Measurements from ENCODE around the gene LTBP1. TPM values are rescaled to one million over a fixed set of nuclear protein-coding genes. Genes with fewer than 3 reads are reported as not detected.

Gene LTBP1
- total and polyA plus RNA-seq, 2 experiments from 2014 or later: 15.7 to 49.8 TPM

- no peaks in the 10 kb centered on the region for H3K79me2 ChIP-seq (replicated peaks; ENCODE audit: insufficient read depth)
- no peaks in the 10 kb centered on the region for H3K9me2 ChIP-seq (ENCODE audit: insufficient read depth)
- H3K4me1 Mint-ChIP-seq: no peaks in the 10 kb centered on the region
- H4K20me1 ChIP-seq (replicated peaks; ENCODE audit: insufficient read depth): no peaks in the 10 kb centered on the region
- peaks cover 12% of the 10 kb centered on the region; the same call in 2 of the 3 replicates for H3K9me3 Mint-ChIP-seq
- H3F3A ChIP-seq (replicated peaks; ENCODE audit: low read depth): no peaks in the 10 kb centered on the region
- H3K27me3 ChIP-seq (ENCODE audit: insufficient read depth): no peaks in the 10 kb centered on the region
- H3K4me2 ChIP-seq: no peak overlapping the region
- DNase-seq (ENCODE audit: low spot score) (no peak), ATAC-seq (no peak)
- H3K27ac ChIP-seq (ENCODE audit: low read depth): no peak overlapping the region
- no peaks in the 10 kb centered on the region for H3K4me1 ChIP-seq (ENCODE audit: insufficient read depth)
- no peak overlapping the region for H3K4me3 Mint-ChIP-seq
- H3K27me3 Mint-ChIP-seq (ENCODE audit: insufficient read depth, low read depth, poor library complexity): no peaks in the 10 kb centered on the region
- TF ChIP-seq, protein P1, sequence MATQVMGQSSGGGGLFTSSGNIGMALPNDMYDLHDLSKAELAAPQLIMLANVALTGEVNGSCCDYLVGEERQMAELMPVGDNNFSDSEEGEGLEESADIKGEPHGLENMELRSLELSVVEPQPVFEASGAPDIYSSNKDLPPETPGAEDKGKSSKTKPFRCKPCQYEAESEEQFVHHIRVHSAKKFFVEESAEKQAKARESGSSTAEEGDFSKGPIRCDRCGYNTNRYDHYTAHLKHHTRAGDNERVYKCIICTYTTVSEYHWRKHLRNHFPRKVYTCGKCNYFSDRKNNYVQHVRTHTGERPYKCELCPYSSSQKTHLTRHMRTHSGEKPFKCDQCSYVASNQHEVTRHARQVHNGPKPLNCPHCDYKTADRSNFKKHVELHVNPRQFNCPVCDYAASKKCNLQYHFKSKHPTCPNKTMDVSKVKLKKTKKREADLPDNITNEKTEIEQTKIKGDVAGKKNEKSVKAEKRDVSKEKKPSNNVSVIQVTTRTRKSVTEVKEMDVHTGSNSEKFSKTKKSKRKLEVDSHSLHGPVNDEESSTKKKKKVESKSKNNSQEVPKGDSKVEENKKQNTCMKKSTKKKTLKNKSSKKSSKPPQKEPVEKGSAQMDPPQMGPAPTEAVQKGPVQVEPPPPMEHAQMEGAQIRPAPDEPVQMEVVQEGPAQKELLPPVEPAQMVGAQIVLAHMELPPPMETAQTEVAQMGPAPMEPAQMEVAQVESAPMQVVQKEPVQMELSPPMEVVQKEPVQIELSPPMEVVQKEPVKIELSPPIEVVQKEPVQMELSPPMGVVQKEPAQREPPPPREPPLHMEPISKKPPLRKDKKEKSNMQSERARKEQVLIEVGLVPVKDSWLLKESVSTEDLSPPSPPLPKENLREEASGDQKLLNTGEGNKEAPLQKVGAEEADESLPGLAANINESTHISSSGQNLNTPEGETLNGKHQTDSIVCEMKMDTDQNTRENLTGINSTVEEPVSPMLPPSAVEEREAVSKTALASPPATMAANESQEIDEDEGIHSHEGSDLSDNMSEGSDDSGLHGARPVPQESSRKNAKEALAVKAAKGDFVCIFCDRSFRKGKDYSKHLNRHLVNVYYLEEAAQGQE (IDR thresholded peaks at IDR 0.05; ENCODE audit: unreplicated experiment): no peak
- TF ChIP-seq ETS1 (IDR thresholded peaks at IDR 0.05) (no peak), POLR2AphosphoS5 (IDR thresholded peaks at IDR 0.05; ENCODE audit: low read depth) (no peak), NANOG (IDR thresholded peaks at IDR 0.05; ENCODE audit: borderline replicate concordance) (no peak), ZNF331 (CRISPR knock-in tag; IDR thresholded peaks at IDR 0.05; ENCODE audit: low read depth) (no peak)
- H3K27ac Mint-ChIP-seq: no peak overlapping the region
- no peak overlapping the region for H3K4me3 ChIP-seq
- H2AFZ ChIP-seq: no peak overlapping the region
- H3K36me3 ChIP-seq (ENCODE audit: insufficient read depth): peaks cover 6% of the 10 kb centered on the region; the same call in 1 of the 2 replicates
- peaks cover 19% of the 10 kb centered on the region for H3K36me3 Mint-ChIP-seq (ENCODE audit: low read depth)
Measured at GRCh38 chr2:33354981-33355380, 408.2 kb downstream of the LTBP1 start.

DNA sequence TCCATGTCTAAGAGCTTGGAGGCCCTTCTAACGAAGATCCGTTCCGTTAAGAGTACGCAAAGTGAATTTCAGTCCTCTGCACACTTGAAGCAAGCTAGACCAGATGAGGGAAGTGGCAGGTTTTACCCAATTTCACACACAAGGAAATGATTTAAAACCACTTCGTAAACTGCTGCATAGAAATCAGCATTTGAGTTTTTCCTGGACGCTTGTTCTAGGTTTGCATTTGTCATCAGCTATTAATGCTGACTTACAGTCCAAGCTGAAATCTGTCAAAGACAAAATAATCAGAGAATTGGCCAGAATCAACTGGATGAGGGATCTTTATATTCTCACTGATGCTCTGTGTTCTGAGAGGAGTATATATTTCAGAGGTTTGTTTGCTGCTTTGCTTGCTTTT lies 412.1 kb downstream of the LTBP1 start:
- no peak for ATAC-seq
- Mint-ChIP-seq H3K4me1 (peaks cover 7% of the 10 kb centered on the region; the same call in 2 of the 3 replicates), H3K4me3 (no peak overlapping the region), H3K9me3 (peaks cover 12% of the 10 kb centered on the region; the same call in 2 of the 3 replicates), H3K27me3 (ENCODE audit: insufficient read depth, low read depth, poor library complexity) (no peaks in the 10 kb centered on the region), H3K36me3 (ENCODE audit: low read depth) (peaks cover 19% of the 10 kb centered on the region), H3K27ac (no peak overlapping the region)
- H3K79me2 ChIP-seq (replicated peaks; ENCODE audit: insufficient read depth): no peaks in the 10 kb centered on the region
- no peaks in the 10 kb centered on the region for H3K9me2 ChIP-seq (ENCODE audit: insufficient read depth)
- no peak for DNase-seq (ENCODE audit: low spot score)
- H4K20me1 ChIP-seq (replicated peaks; ENCODE audit: insufficient read depth): no peaks in the 10 kb centered on the region
- no peak overlapping the region for H2AFZ ChIP-seq
- peaks cover 6% of the 10 kb centered on the region; the same call in 1 of the 2 replicates for H3K4me1 ChIP-seq (ENCODE audit: insufficient read depth)
- no peaks in the 10 kb centered on the region for H3K27me3 ChIP-seq (ENCODE audit: insufficient read depth)
- H3K27ac ChIP-seq (ENCODE audit: low read depth): no peak overlapping the region
- H3K4me2 ChIP-seq: no peak overlapping the region
- H3K4me3 ChIP-seq: no peak overlapping the region
- peaks cover 6% of the 10 kb centered on the region; the same call in 1 of the 2 replicates for H3K36me3 ChIP-seq (ENCODE audit: insufficient read depth)
- H3F3A ChIP-seq (replicated peaks; ENCODE audit: low read depth): no peaks in the 10 kb centered on the region
- TF ChIP-seq CREB1 (CRISPR knock-in tag; IDR thresholded peaks at IDR 0.05; ENCODE audit: low read depth): no peak
- TF ChIP-seq ZNF331 (CRISPR knock-in tag; IDR thresholded peaks at IDR 0.05; ENCODE audit: low read depth): no peak
- TF ChIP-seq, protein P1 (IDR thresholded peaks at IDR 0.05; ENCODE audit: unreplicated experiment): no peak
- no peak for TF ChIP-seq POLR2AphosphoS5 (IDR thresholded peaks at IDR 0.05; ENCODE audit: low read depth)
- no peak for TF ChIP-seq NANOG (IDR thresholded peaks at IDR 0.05; ENCODE audit: borderline replicate concordance)
- TF ChIP-seq CTCF (conservative IDR thresholded peaks at IDR 0.05; ENCODE audit: low read depth in 2 of 2): no peak
- no peak for TF ChIP-seq STAT1 (IDR thresholded peaks at IDR 0.05; ENCODE audit: unreplicated experiment)
- no peak for TF ChIP-seq ETS1 (IDR thresholded peaks at IDR 0.05)
- TF ChIP-seq EZH2 (IDR thresholded peaks at IDR 0.05; ENCODE audit: low read depth, unreplicated experiment): no peak
- no peak for TF ChIP-seq EZH2phosphoT487 (IDR thresholded peaks at IDR 0.05; ENCODE audit: unreplicated experiment)

Measured in GM23338 (cell line).